K562 treated with DMSO at 1 percent for 24 hours (cell line): ENCODE data around the gene USP17L15. TPM values are rescaled to one million over a fixed set of nuclear protein-coding genes. Genes with fewer than 3 reads are reported as not detected.

ENCODE experiments used
- total RNA-seq: library from RNA; unstranded; fragments of 300-600 nt; gene quantifications from 2 replicates; pipeline ENCODE4 v1.2.3, GENCODE V29; 2022; ENCODE audit warnings: low read depth; ENCODE audit not compliant: insufficient read depth

The USP17L15 gene, protein sequence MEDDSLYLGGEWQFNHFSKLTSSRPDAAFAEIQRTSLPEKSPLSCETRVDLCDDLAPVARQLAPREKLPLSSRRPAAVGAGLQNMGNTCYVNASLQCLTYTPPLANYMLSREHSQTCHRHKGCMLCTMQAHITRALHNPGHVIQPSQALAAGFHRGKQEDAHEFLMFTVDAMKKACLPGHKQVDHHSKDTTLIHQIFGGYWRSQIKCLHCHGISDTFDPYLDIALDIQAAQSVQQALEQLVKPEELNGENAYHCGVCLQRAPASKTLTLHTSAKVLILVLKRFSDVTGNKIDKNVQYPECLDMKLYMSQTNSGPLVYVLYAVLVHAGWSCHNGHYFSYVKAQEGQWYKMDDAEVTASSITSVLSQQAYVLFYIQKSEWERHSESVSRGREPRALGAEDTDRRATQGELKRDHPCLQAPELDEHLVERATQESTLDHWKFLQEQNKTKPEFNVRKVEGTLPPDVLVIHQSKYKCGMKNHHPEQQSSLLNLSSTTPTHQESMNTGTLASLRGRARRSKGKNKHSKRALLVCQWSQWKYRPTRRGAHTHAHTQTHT
- total RNA-seq, result not detected in 2 replicates

GRCh38 chr4:9234085-9234484, at the start of gene USP17L15:
TSS of gene USP17L15 (plus strand) at chr4:9234385. CDS start at chr4:9234385, 0 bp downstream.

DNA sequence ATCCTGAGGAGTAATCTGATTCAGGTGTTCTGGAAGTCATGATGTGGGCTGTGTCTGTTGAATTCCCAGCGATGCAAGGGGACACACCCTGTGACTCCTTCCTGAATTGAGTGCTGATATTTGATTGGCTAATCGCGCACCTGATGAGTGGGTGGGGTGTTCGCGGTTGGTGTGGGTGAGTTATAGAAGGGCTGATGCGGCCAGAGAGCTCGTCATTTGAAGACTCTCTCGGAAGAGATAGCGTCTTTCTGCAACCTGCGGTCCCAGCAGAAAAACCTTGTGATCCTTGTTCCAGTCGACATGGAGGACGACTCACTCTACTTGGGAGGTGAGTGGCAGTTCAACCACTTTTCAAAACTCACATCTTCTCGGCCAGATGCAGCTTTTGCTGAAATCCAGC, 23.8 kb upstream of the USP17L15 start, which contains the start of gene USP17L10:
Gene USP17L10, plus strand, starts transcription at position 301 of the 400 bp plus-strand sequence. Its CDS starts 0 bp downstream, at position 301.

GRCh38 chr4:9215105-9215504, 19.1 kb upstream of the USP17L15 start, which contains the start of gene USP17L11:
TSS of gene USP17L11 (plus strand) at chr4:9215405. CDS start at chr4:9215405, 0 bp downstream.

DNA sequence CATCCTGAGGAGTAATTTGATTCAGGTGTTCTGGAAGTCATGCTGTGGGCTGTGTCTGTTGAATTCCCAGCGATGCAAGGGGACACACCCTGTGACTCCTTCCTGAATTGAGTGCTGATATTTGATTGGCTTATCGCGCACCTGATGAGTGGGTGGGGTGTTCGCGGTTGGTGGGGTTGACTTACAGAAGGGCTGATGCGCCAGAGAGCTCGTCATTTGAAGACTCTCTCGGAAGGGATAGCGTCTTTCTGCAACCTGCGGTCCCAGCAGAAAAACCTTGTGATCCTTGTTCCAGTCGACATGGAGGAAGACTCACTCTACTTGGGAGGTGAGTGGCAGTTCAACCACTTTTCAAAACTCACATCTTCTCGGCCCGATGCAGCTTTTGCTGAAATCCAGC, 14.3 kb upstream of the USP17L15 start, which contains the start of gene USP17L12:
Gene USP17L12, plus strand, starts transcription at position 301 of the 400 bp plus-strand sequence. Its CDS starts 0 bp downstream, at position 301.

GRCh38 chr4:9224596-9224995, 9.6 kb upstream of the USP17L15 start, which contains the start of gene USP17L13:
TSS of gene USP17L13 (plus strand) at chr4:9224896. CDS start at chr4:9224896, 0 bp downstream.

DNA sequence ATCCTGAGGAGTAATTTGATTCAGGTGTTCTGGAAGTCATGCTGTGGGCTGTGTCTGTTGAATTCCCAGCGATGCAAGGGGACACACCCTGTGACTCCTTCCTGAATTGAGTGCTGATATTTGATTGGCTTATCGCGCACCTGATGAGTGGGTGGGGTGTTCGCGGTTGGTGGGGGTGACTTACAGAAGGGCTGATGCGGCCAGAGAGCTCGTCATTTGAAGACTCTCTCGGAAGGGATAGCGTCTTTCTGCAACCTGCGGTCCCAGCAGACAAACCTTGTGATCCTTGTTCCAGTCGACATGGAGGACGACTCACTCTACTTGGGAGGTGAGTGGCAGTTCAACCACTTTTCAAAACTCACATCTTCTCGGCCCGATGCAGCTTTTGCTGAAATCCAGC, 9.4 kb downstream of the USP17L15 start, which contains the start of gene USP17L17:
Gene USP17L17, plus strand, starts transcription at position 301 of the 400 bp plus-strand sequence. Its CDS starts 0 bp downstream, at position 301.

GRCh38 chr4:9247953-9248680, 13.9 kb downstream of the USP17L15 start, which contains the start of gene USP17L18:
TSS of gene USP17L18 (plus strand) at chr4:9248630. CDS start at chr4:9248630, 0 bp downstream.

DNA sequence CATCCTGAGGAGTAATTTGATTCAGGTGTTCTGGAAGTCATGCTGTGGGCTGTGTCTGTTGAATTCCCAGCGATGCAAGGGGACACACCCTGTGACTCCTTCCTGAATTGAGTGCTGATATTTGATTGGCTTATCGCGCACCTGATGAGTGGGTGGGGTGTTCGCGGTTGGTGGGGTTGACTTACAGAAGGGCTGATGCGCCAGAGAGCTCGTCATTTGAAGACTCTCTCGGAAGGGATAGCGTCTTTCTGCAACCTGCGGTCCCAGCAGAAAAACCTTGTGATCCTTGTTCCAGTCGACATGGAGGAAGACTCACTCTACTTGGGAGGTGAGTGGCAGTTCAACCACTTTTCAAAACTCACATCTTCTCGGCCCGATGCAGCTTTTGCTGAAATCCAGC, 18.9 kb downstream of the USP17L15 start, which contains the start of gene USP17L19:
Gene USP17L19, plus strand, starts transcription at position 301 of the 400 bp plus-strand sequence. Its CDS starts 0 bp downstream, at position 301.

DNA sequence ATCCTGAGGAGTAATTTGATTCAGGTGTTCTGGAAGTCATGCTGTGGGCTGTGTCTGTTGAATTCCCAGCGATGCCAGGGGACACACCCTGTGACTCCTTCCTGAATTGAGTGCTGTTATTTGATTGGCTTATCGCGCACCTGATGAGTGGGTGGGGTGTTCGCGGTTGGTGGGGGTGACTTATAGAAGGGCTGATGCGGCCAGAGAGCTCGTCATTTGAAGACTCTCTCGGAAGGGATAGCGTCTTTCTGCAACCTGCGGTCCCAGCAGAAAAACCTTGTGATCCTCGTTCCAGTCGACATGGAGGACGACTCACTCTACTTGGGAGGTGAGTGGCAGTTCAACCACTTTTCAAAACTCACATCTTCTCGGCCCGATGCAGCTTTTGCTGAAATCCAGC, 23.6 kb downstream of the USP17L15 start, which contains the start of gene USP17L20:
Gene USP17L20, plus strand, starts transcription at position 301 of the 400 bp plus-strand sequence. Its CDS starts 0 bp downstream, at position 301.

DNA sequence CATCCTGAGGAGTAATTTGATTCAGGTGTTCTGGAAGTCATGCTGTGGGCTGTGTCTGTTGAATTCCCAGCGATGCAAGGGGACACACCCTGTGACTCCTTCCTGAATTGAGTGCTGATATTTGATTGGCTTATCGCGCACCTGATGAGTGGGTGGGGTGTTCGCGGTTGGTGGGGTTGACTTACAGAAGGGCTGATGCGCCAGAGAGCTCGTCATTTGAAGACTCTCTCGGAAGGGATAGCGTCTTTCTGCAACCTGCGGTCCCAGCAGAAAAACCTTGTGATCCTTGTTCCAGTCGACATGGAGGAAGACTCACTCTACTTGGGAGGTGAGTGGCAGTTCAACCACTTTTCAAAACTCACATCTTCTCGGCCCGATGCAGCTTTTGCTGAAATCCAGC, 28.4 kb downstream of the USP17L15 start, which contains the start of gene USP17L21:
Gene USP17L21, plus strand, starts transcription at position 301 of the 400 bp plus-strand sequence. Its CDS starts 0 bp downstream, at position 301.

DNA sequence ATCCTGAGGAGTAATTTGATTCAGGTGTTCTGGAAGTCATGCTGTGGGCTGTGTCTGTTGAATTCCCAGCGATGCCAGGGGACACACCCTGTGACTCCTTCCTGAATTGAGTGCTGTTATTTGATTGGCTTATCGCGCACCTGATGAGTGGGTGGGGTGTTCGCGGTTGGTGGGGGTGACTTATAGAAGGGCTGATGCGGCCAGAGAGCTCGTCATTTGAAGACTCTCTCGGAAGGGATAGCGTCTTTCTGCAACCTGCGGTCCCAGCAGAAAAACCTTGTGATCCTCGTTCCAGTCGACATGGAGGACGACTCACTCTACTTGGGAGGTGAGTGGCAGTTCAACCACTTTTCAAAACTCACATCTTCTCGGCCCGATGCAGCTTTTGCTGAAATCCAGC, 33.1 kb downstream of the USP17L15 start, which contains the start of gene USP17L22:
Gene USP17L22, plus strand, starts transcription at position 301 of the 400 bp plus-strand sequence. Its CDS starts 0 bp downstream, at position 301.

Other genes starting within 250 kb of the USP17L15 start
- not detected in 2 replicates for gene FAM90A26, start 64.0 kb upstream of the USP17L15 start, total RNA-seq
- gene USP17L10, start 23.7 kb upstream of the USP17L15 start, total RNA-seq, result not detected in 2 replicates
- not detected in 2 replicates for gene USP17L11, start 19.0 kb upstream of the USP17L15 start, total RNA-seq
- gene USP17L12, start 14.2 kb upstream of the USP17L15 start, total RNA-seq, result not detected in 2 replicates
- gene USP17L13, start 9.5 kb upstream of the USP17L15 start, total RNA-seq, result not detected in 2 replicates
- gene USP17L17, start 9.5 kb downstream of the USP17L15 start, total RNA-seq, result not detected in 2 replicates
- gene USP17L18, start 14.2 kb downstream of the USP17L15 start, total RNA-seq, result not detected in 2 replicates
- not detected in 2 replicates for gene USP17L19, start 19.0 kb downstream of the USP17L15 start, total RNA-seq
- gene USP17L20, start 23.7 kb downstream of the USP17L15 start, total RNA-seq, result not detected in 2 replicates
- gene USP17L21, start 28.5 kb downstream of the USP17L15 start, total RNA-seq, result not detected in 2 replicates
- gene USP17L22, start 33.2 kb downstream of the USP17L15 start, total RNA-seq, result not detected in 2 replicates
- gene USP17L24, start 90.8 kb downstream of the USP17L15 start, total RNA-seq, result not detected in 2 replicates
- not detected in 2 replicates for gene USP17L25, start 95.5 kb downstream of the USP17L15 start, total RNA-seq
- gene USP17L26, start 100.3 kb downstream of the USP17L15 start, total RNA-seq, result not detected in 2 replicates
- not detected in 2 replicates for gene USP17L5, start 105.0 kb downstream of the USP17L15 start, total RNA-seq
- not detected in 2 replicates for gene USP17L27, start 109.8 kb downstream of the USP17L15 start, total RNA-seq
- not detected in 2 replicates for gene USP17L28, start 114.5 kb downstream of the USP17L15 start, total RNA-seq
- gene USP17L29, start 119.3 kb downstream of the USP17L15 start, total RNA-seq, result not detected in 2 replicates
- gene USP17L30, start 128.7 kb downstream of the USP17L15 start, total RNA-seq, result not detected in 2 replicates
- not detected in 2 replicates for gene DEFB131A, start 210.0 kb downstream of the USP17L15 start, total RNA-seq